K562 (cell line): Measurements from ENCODE around the gene MYO1F.

Source experiments
- ARID3A ChIP-seq: IDR thresholded peaks from 2 replicates; pipeline ENCODE4 v1.6.1; 2012; ENCODE audit warnings: low read depth, low read length, improper control_type of control experiment, borderline replicate concordance
- BDP1 ChIP-seq: IDR thresholded peaks from 3 replicates; pipeline ENCODE4 v1.6.1; 2011; ENCODE audit not compliant: insufficient read length, insufficient read depth
- FOXP1 ChIP-seq: sonication (generic); formaldehyde crosslinking; IDR thresholded peaks from 2 replicates; pipeline ENCODE4 v1.8.0; 2022; ENCODE audit warnings: mild to moderate bottlenecking, missing genetic modification reagents
- ZBTB9 ChIP-seq: fragments of 450-650 bp; formaldehyde crosslinking; IDR thresholded peaks from 2 replicates; pipeline ENCODE4 v1.4.0; 2020; ENCODE audit warnings: mild to moderate bottlenecking, moderate library complexity
- TF ChIP-seq, protein P1 (sequence below): sonication (generic); formaldehyde crosslinking; IDR thresholded peaks from 2 replicates; pipeline ENCODE4 v1.9.0; 2022; ENCODE audit warnings: mild to moderate bottlenecking, missing genetic modification reagents

DNA sequence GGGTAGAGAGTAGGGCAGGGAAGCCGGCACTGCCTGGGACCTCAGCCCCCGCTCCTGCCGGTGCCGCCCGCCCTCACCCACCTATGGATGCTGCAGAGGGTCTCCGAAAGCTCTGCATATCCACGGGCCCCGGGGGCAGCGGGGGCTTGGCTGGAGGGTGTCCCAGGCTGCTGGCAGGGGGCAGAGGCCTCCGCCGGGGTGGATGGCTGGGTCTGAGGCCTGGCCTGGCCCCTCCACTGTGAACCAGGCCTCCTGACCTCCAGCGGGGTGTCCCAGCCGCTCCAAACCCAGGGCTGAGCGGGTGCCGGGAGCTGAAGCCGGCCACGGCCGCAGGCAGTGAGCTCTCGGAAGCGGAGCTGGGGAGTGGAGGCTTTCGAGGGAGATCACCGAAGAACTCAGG, 78.9 kb downstream of the MYO1F start:
- TF ChIP-seq ZBTB9 (no peak), ARID3A (no peak), BDP1 (no peak), FOXP1 (no peak)
- TF ChIP-seq, protein P1, sequence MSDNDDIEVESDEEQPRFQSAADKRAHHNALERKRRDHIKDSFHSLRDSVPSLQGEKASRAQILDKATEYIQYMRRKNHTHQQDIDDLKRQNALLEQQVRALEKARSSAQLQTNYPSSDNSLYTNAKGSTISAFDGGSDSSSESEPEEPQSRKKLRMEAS (CRISPR knock-in tag), result no peak
